Measurements from ENCODE around the gene SOCS7. TPM values are rescaled to one million over a fixed set of nuclear protein-coding genes. Genes with fewer than 3 reads are reported as not detected.

Gene SOCS7
- polyA plus RNA-seq, 3 donors = 0.14 to 13.2 (median 0.15) TPM

DNA sequence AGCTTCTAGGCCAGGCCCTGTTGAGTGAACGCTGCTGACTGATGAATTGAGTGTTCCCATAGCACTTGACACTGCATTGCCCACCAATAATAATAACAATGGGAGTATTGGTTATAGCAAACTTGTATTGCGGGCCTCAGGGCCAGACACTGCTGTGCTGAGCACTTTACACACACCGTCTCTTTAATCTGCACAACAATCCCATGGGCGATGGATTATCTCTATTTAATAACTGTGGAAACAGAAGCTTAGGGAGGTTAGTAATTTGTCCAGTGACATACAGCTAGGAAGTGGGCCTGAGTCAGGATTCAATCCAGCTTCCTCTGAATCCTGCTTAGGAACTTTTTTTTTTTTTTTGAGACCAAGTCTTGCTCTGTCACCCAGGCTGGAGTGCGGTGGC is 87.8 kb downstream of the SOCS7 start:
- no peak for DNase-seq
- Mint-ChIP-seq H3K27me3 (ENCODE audit: low read depth in 3 of 3) (peaks cover 2 to 3% (median 2%) of the 10 kb centered on the region in 3 donors), H3K4me3 (no peak overlapping the region), H3K9me3 (no peaks in the 10 kb centered on the region), H3K36me3 (no peaks in the 10 kb centered on the region), H3K27ac (no peak overlapping the region), H3K4me1 (peaks cover 5% of the 10 kb centered on the region)
- no peak overlapping the region for H3K27ac ChIP-seq (ENCODE audit: low read depth in 1 of 2, low read length in 2 of 2)
- no peak overlapping the region for H3K4me3 ChIP-seq (replicated peaks in 1 of 3; ENCODE audit: low read depth in 2 of 3, low read length in 3 of 3)
- no peak overlapping the region for H3K4me2 ChIP-seq (replicated peaks; ENCODE audit: extremely low read depth, low read length, poor library complexity, severe bottlenecking)
- no peaks in the 10 kb centered on the region for H3K79me2 ChIP-seq (ENCODE audit: insufficient read depth, low read length)
- no peak overlapping the region for H2AFZ ChIP-seq (ENCODE audit: insufficient read depth, low read depth, low read length, poor library complexity, severe bottlenecking)
- intact Hi-C loops (cut with micrococcal nuclease) = no loop called here
- no peak overlapping the region for H3K9ac ChIP-seq (ENCODE audit: insufficient read depth, low read length, poor library complexity, severe bottlenecking)
- H3K27me3 ChIP-seq (ENCODE audit: control insufficient read depth in 2 of 2, insufficient read depth in 2 of 2, low read length in 2 of 2) = no peaks in the 10 kb centered on the region
- no peaks in the 10 kb centered on the region for H3K9me3 ChIP-seq (replicated peaks in 1 of 2; ENCODE audit: control insufficient read depth in 1 of 2, insufficient read depth in 1 of 2, low read length in 2 of 2)
- no peak for TF ChIP-seq CTCF (IDR thresholded peaks at IDR 0.05)
- H3K36me3 ChIP-seq (replicated peaks in 1 of 2; ENCODE audit: control insufficient read depth in 1 of 2, insufficient read depth in 2 of 2, low read length in 2 of 2) = no peaks in the 10 kb centered on the region
- H3K4me1 ChIP-seq (ENCODE audit: control insufficient read depth in 1 of 2, insufficient read depth in 2 of 2, low read length in 2 of 2) = no peaks in the 10 kb centered on the region
- no CpG with 5 or more reads among the region's 5 CpGs for WGBS (ENCODE audit: insufficient coverage)
- H4K20me1 ChIP-seq (ENCODE audit: insufficient read depth, low read length) = no peaks in the 10 kb centered on the region

GRCh38 chr17:38440614-38441397 is 89.2 kb downstream of the SOCS7 start:
- H3K4me3 Mint-ChIP-seq = no peak overlapping the region
- intact Hi-C loops (cut with micrococcal nuclease) = no loop called here
- H3K4me1 ChIP-seq (ENCODE audit: control insufficient read depth in 1 of 2, insufficient read depth in 2 of 2, low read length in 2 of 2) = no peaks in the 10 kb centered on the region

More at GRCh38 chr17:38440614-38441397, 89.2 kb downstream of the SOCS7 start:
- Mint-ChIP-seq H3K27me3 (ENCODE audit: low read depth in 3 of 3) (peaks cover 0 to 3% (median 3%) of the 10 kb centered on the region in 3 donors), H3K27ac (no peak overlapping the region), H3K36me3 (no peaks in the 10 kb centered on the region), H3K9me3 (no peaks in the 10 kb centered on the region), H3K4me1 (peaks cover 5% of the 10 kb centered on the region)
- H3K27ac ChIP-seq (ENCODE audit: low read depth in 1 of 2, low read length in 2 of 2) = no peak overlapping the region
- no peaks in the 10 kb centered on the region for H3K9me3 ChIP-seq (replicated peaks in 1 of 2; ENCODE audit: control insufficient read depth in 1 of 2, insufficient read depth in 1 of 2, low read length in 2 of 2)
- H3K4me2 ChIP-seq (replicated peaks; ENCODE audit: extremely low read depth, low read length, poor library complexity, severe bottlenecking) = no peak overlapping the region
- DNase-seq = no peak
- no peak overlapping the region for H3K9ac ChIP-seq (ENCODE audit: insufficient read depth, low read length, poor library complexity, severe bottlenecking)
- TF ChIP-seq CTCF (IDR thresholded peaks at IDR 0.05) = no peak
- H3K4me3 ChIP-seq (replicated peaks in 1 of 3; ENCODE audit: low read depth in 2 of 3, low read length in 3 of 3) = no peak overlapping the region
- no peaks in the 10 kb centered on the region for H3K27me3 ChIP-seq (ENCODE audit: control insufficient read depth in 2 of 2, insufficient read depth in 2 of 2, low read length in 2 of 2)
- no peaks in the 10 kb centered on the region for H4K20me1 ChIP-seq (ENCODE audit: insufficient read depth, low read length)
- H3K36me3 ChIP-seq (replicated peaks in 1 of 2; ENCODE audit: control insufficient read depth in 1 of 2, insufficient read depth in 2 of 2, low read length in 2 of 2) = no peaks in the 10 kb centered on the region
- 87% methylated on average over 15 of the region's 16 CpGs for WGBS (ENCODE audit: insufficient coverage)
- H2AFZ ChIP-seq (ENCODE audit: insufficient read depth, low read depth, low read length, poor library complexity, severe bottlenecking) = no peak overlapping the region
- no peaks in the 10 kb centered on the region for H3K79me2 ChIP-seq (ENCODE audit: insufficient read depth, low read length)
